HepG2 (cell line): Measurements from ENCODE around the gene SCRT2.

Experiments
- BRCA1 ChIP-seq: sonication (generic); formaldehyde crosslinking; IDR thresholded peaks from 2 replicates; pipeline ENCODE4 v1.4.0; 2020; ENCODE audit warnings: missing genetic modification reagents
- FOSL2 ChIP-seq: sonication (generic); formaldehyde crosslinking; IDR thresholded peaks from 2 replicates; pipeline ENCODE4 v1.4.0; 2020; ENCODE audit warnings: missing genetic modification reagents
- ZNF251 ChIP-seq: sonication (generic); formaldehyde crosslinking; IDR thresholded peaks from 2 replicates; pipeline ENCODE4 v1.9.0; 2021; ENCODE audit warnings: mild to moderate bottlenecking, missing genetic modification reagents
- ZNF362 ChIP-seq: sonication (generic); formaldehyde crosslinking; IDR thresholded peaks from 2 replicates; pipeline ENCODE4 v1.4.0; 2020; ENCODE audit warnings: missing genetic modification reagents, mild to moderate bottlenecking, borderline replicate concordance

GRCh38 chr20:664576-664975 lies 11.0 kb downstream of the SCRT2 start:
- no peak for TF ChIP-seq BRCA1 (CRISPR knock-in tag)
- no peak for TF ChIP-seq FOSL2 (CRISPR knock-in tag)
- no peak for TF ChIP-seq ZNF251
- no peak for TF ChIP-seq ZNF362 (CRISPR knock-in tag)
